ENCODE data around the gene LBX1. TPM values are rescaled to one million over a fixed set of nuclear protein-coding genes. Genes with fewer than 3 reads are reported as not detected.

LBX1 gene
- polyA plus RNA-seq, 1 donor from 2014 or later, result not detected

- Histone ChIP-seq H3K27me3 (ENCODE audit: insufficient read depth, low read depth, low read length) (peaks cover 45% of the 10 kb centered on the region), H3K9me2 (ENCODE audit: insufficient read depth, low read length) (no peaks in the 10 kb centered on the region), H4K20me1 (ENCODE audit: insufficient read depth) (no peaks in the 10 kb centered on the region), H3F3A (ENCODE audit: insufficient read depth, low read length, poor library complexity, severe bottlenecking) (no peaks in the 10 kb centered on the region), H2AFZ (ENCODE audit: low read depth, low read length) (no peak overlapping the region), H3K36me3 (ENCODE audit: insufficient read depth, low read length) (no peaks in the 10 kb centered on the region), H3K4me3 (ENCODE audit: low read length) (no peak overlapping the region), H3K79me2 (replicated peaks; ENCODE audit: insufficient read depth, low read length) (no peaks in the 10 kb centered on the region), H3K9ac (ENCODE audit: low read length) (no peak overlapping the region), H3K9me3 (ENCODE audit: low read length) (no peaks in the 10 kb centered on the region), H3K27ac (ENCODE audit: low read length) (no peak overlapping the region), H3K4me2 (ENCODE audit: low read length) (no peak overlapping the region)
- TF ChIP-seq REST (IDR thresholded peaks at IDR 0.05; ENCODE audit: borderline replicate concordance), result no peak
- no peak for TF ChIP-seq MXI1 (conservative IDR thresholded peaks at IDR 0.05; ENCODE audit: poor library complexity, severe bottlenecking)
- TF ChIP-seq RAD21 (conservative IDR thresholded peaks at IDR 0.05), result no peak
- no peak for TF ChIP-seq SMC3 (conservative IDR thresholded peaks at IDR 0.05; ENCODE audit: poor library complexity)
- no peak for TF ChIP-seq EP300 (conservative IDR thresholded peaks at IDR 0.05; ENCODE audit: poor library complexity, severe bottlenecking)
- no peak for TF ChIP-seq TAF1 (IDR thresholded peaks at IDR 0.05; ENCODE audit: low read depth)
- no peak for TF ChIP-seq POLR2AphosphoS5 (IDR thresholded peaks at IDR 0.05)
- no peak for TF ChIP-seq EZH2 (IDR thresholded peaks at IDR 0.05; ENCODE audit: borderline replicate concordance, insufficient read depth, low read length, poor library complexity, severe bottlenecking)
- TF ChIP-seq CTCF (IDR thresholded peaks at IDR 0.05; ENCODE audit: poor library complexity, severe bottlenecking), result no peak
Observed at GRCh38 chr10:101249171-101249581, 19.9 kb upstream of the LBX1 start.

- H3K79me2 ChIP-seq (replicated peaks; ENCODE audit: insufficient read depth, low read length), result no peaks in the 10 kb centered on the region
- no peaks in the 10 kb centered on the region for H3F3A ChIP-seq (ENCODE audit: insufficient read depth, low read length, poor library complexity, severe bottlenecking)
Observed at GRCh38 chr10:101246639-101247038, 17.4 kb upstream of the LBX1 start.

More at GRCh38 chr10:101246639-101247038, 17.4 kb upstream of the LBX1 start:
- no peak overlapping the region for H3K4me3 ChIP-seq (ENCODE audit: low read length)
- TF ChIP-seq REST (IDR thresholded peaks at IDR 0.05; ENCODE audit: borderline replicate concordance) (no peak), EZH2 (IDR thresholded peaks at IDR 0.05; ENCODE audit: borderline replicate concordance, insufficient read depth, low read length, poor library complexity, severe bottlenecking) (no peak), TAF1 (IDR thresholded peaks at IDR 0.05; ENCODE audit: low read depth) (no peak), EP300 (conservative IDR thresholded peaks at IDR 0.05; ENCODE audit: poor library complexity, severe bottlenecking) (no peak), CTCF (IDR thresholded peaks at IDR 0.05; ENCODE audit: poor library complexity, severe bottlenecking) (no peak), MXI1 (conservative IDR thresholded peaks at IDR 0.05; ENCODE audit: poor library complexity, severe bottlenecking) (no peak), POLR2AphosphoS5 (IDR thresholded peaks at IDR 0.05) (no peak), SMC3 (conservative IDR thresholded peaks at IDR 0.05; ENCODE audit: poor library complexity) (no peak), RAD21 (conservative IDR thresholded peaks at IDR 0.05) (no peak)
- H3K27ac ChIP-seq (ENCODE audit: low read length), result no peak overlapping the region
- peaks cover 69% of the 10 kb centered on the region for H3K27me3 ChIP-seq (ENCODE audit: insufficient read depth, low read depth, low read length)
- no peaks in the 10 kb centered on the region for H3K36me3 ChIP-seq (ENCODE audit: insufficient read depth, low read length)
- H3K9ac ChIP-seq (ENCODE audit: low read length), result no peak overlapping the region
- no peaks in the 10 kb centered on the region for H3K9me3 ChIP-seq (ENCODE audit: low read length)
- no peaks in the 10 kb centered on the region for H3K9me2 ChIP-seq (ENCODE audit: insufficient read depth, low read length)
- no peak overlapping the region for H2AFZ ChIP-seq (ENCODE audit: low read depth, low read length)
- no peak overlapping the region for H3K4me2 ChIP-seq (ENCODE audit: low read length)
- no peaks in the 10 kb centered on the region for H4K20me1 ChIP-seq (ENCODE audit: insufficient read depth)
